ENCODE results near the gene PRDM13.
A peak's percentile ranks its signal among the peaks of the same experiment; 100 is the strongest.
"Not testable (repeated sequence)": the region's sequence is repeated elsewhere in the genome, so short reads cannot be mapped to it uniquely, and the experiment has no call there.

PRDM13 gene

GRCh38 chr6:99604166-99605073 lies 2.2 kb upstream of the PRDM13 start:
- DNase-seq = no peak

DNA sequence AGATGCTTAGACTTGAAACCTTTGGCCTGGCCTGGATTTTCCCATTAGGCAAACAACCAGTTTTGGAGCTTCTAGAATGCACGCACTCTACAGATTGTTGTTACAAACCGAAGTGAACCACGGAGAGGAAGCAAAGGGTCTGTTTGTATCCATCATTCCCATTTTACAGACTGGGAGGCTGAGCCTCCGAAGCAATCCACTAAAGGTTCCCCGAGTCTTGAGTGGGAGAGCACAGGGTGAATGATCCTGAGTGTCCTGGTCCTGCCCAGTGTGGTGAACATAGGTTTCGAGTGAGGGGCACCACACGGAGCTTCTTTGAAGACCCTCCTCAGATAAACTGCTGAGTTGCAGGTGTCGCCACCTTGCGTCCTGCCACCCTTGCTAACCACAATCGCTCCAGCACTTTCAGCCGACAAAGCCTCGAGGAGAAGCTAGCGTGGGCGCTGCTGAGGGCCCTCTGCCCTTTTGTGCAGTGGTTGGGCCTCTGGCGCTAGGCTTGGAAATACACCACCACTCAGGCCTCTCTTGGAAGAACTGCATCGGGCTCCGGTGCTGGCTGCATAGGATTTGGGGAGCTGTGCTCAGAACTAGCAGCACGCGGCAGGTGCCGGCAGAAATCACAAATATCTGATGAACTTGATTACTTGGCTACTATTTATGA lies 1.4 kb upstream of the PRDM13 start:
- no peak for DNase-seq

DNA sequence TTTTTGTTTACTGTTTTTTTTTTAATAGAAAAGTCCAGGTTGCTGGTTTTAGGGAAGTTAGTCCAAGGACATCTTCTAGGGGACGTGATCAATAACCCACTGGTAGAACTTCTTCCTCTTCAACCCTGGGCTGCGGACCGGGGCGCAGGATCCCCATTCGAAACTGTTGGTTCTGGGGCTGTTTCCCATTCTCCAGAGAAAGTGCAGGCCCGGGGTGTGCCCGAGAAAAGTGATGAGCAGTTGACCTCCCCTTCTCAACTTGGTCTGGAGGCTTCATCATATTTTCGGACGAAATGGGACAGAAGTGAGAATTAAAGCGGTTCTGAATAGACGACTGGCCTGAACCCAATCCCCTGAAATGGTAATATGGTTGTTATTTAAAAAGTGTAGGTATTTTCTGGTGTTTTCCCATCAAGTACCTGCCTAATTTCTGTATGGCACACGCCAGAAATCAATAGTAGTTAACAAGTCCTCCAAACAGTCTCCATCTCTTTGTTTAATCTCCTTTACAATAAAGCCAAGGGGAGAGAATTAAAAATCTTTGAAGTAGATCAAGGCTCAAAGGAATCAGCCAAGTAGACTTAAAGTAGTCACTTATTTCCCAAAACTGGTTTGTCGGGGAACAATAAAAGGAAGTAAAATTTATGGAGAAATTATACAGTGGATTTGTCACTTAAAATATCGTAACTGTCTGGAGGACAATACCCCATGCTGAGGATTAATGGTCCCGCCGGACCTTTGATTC lies 550 bp upstream of the PRDM13 start:
- no peak for DNase-seq

GRCh38 chr6:99607416-99608036 lies 893 bp downstream of the PRDM13 start:
- DNase-seq = no peak

DNA sequence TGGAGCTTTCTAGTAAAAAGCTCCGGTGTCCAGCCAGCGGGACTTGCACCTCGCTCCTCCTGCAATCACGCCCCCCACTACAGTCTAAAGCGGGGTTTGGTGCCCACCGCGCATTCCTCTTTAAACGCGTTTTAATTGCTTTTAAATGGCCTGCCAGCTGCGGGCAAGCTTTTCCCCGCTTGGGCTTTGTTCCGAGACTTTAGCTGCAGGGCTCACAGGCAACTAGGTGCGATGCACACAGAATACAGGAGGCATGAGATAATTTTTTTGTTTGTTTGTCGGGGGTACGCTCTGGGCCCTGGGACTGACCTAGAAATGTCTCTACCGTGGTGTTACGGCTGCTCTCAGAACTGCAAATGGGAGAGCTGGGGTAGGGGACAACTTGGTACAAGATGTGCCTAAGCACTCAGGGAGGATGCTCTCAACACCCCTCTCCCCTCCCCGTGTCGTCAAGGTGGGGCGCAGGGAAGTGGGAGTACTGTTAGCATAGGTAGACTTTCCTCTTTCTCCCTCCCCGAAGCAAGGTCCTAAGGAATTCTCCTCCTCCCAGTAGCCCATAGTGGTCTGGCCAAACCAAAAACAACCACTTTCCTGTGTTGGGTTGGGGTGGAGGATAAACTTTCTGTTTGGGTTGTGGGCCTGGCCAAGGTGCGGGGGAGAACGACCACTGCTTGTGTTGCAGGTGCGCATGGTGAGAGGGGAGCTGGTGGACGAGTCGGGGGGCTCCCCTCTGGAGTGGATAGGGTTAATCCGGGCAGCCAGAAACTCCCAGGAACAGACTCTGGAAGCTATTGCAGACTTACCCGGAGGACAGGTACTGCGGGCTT lies 1.6 kb downstream of the PRDM13 start:
- no peak for DNase-seq

DNA sequence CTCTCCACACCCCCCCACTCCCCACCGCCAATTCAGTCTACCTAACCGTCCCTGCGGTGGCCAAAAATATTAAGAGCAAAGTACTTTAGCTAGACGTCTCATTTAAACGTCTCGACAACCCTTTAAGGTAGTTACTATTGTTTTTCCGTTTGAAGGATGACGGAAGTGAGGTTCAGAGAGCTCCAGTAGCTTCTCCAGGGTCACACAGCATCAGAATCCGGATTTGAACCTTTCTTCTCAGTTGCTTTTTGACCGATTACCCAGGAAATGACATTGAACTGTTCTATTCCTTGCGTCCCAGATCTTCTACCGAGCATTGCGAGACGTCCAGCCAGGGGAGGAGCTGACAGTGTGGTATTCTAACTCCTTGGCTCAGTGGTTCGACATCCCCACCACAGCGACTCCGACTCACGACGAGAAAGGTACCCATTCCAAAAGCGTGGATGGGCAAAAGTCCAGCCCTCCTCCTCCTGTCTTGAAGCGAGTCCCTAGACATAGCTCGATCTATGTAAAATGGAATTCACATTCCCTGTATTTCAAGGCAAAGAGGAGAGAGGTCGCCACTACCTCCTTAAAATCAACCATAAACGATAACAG lies 2.4 kb downstream of the PRDM13 start:
- DNase-seq = no peak

DNA sequence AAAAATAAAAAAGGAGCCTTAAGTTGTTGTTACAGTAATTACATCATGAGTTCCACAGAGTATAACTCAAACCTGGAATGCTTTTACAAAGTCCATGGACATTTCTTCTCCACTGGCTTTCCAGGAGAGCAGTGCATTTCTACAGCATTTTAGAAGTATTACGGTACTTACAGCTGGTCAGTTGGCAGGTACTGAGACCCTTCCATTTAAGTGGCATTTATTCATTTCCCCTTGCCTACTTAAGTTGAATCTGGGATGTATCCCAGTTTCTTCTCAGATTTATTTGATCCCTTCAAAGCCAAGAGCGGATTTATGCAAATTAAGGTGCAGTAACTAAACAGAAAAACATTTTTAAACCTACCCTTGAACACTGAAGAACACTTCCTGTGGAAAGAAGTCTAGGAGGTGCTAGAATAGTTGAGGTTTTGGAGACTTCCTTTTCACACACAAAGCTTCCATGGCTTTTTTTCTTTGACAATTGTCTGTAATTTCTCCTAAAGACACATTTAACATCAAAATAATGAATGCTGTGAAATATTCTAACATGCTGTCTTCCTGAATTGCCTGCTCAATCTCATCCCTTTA lies 3.4 kb downstream of the PRDM13 start:
- DNase-seq = no peak

DNA sequence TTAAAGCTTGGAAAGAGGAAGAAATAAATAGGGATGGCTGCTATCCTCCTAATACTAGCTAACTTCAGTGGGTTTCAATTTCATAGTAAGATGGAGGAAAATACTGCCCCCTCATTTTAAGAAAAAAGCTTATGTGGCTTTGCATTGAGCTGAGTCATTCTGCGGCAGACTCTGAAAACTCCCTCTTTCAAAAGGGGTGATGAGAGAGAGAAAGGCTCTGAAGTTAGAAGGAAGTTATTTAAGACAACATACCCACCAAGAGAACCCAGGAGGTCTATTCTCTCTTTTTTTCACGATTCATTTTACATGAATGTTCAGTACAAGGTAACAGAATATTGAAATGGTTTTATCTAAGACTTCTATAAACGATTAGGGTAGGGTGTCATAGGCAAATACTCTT lies 4.5 kb downstream of the PRDM13 start:
- DNase-seq = no peak

- DNase-seq = no peak
These were observed 6.1 kb downstream of the PRDM13 start for GRCh38 chr6:99612551-99613408.

GRCh38 chr6:99613409-99613704 lies 6.7 kb downstream of the PRDM13 start:
- DNase-seq = peak; percentile 77

- peak; percentile 72 for DNase-seq
These were observed 7.2 kb downstream of the PRDM13 start for GRCh38 chr6:99613705-99614429.

GRCh38 chr6:99614430-99615186 lies 8.0 kb downstream of the PRDM13 start:
- DNase-seq = peak; percentile 68

DNA sequence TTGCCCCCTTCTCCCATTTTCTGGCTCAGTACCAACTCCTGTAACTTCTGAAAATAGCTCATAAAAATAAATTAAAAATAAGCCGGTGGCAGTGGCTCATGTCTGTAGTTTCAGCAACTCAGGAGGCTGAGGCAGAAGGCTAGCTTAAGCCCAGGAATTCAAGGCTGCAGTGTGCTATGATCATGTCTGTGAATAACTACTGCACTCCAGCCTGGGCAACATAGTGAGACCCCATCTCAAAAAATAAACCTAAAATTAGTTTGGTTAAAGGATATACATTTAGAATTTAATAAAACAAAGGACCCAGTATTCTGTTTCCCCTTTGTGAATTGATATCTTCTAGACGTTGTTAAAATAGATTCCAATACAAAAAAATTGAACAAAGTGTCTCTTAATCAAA lies 10.5 kb downstream of the PRDM13 start:
- DNase-seq = no peak

DNA sequence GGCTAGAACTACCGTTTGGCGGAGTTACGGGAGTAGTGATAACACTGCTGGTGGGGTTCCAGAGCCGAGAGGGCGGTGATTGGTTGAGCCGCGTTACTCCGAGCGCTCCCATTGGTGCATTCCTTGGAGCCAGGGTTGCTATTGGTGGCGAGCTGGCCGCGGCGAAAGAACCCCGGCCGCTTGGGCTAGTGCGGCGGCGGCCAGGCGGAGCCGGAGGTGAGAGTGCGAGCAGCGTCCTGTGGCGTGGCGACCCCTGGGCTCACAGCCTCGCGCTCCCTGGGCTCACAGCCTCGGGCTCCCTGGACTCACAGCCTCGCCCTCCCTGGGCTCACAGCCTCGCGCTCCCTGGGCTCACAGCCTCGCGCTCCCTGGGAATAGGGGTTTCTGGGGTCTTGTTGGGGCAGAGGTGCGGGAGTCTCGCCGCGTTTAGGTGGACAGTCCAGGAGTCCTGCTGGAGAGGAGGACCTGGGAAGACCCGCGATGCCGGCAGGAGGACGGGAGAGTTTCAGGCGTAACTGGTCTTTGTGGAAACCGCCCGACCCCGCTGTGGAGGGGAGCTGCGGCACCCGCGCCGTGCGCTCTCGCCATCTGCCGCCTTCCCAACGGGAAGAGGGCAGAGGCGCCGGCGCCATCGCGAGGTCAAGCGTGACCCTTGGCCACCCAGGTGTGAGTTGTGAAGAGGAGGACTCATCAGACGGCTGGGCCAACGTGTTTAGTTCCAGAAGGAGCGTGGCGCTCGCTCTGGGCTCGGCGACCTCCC lies 12.2 kb downstream of the PRDM13 start:
- DNase-seq = no peak

DNA sequence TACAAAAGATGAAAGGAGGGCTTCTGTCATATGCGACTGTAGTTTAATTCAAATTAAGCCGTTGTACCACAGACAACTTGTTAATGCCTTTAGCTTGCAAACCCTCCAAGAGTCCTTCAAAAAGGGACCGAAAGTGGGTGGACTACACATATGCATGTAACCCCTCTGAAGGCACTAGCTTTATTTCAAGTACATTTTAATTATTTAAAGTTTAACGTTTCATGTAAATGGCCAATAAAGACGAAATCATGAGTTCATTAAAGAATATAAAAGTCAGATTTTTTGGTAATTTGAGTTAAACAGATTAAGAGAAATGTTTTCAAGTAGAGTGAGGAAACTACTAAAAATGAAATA lies 12.8 kb downstream of the PRDM13 start:
- no peak for DNase-seq

GRCh38 chr6:99622044-99622443 lies 15.4 kb downstream of the PRDM13 start:
- not testable (repeated sequence) for DNase-seq

DNA sequence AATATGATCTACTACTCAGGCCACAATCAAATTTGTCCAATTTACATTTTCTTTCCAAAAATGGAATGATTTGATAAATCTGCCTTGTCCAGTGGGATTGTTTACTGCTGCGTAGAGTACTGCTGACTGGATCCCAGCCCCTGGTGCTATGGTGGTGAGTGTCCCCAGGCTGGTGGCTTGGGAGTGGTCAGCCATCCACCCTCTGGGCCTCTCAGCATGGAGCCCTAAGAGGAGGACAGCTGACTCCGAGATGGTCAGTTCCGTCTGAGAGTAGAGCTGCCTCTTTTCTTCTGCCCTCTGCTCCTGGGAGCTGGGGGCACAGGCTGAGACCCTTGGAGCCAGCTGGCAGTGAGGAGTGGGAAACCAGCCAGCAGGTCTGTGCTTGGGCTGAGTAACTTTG lies 22.7 kb downstream of the PRDM13 start:
- no peak for DNase-seq

GRCh38 chr6:99637629-99638028 lies 31.0 kb downstream of the PRDM13 start:
- DNase-seq = no peak

Measured in activated effector memory CD4-positive, alpha-beta T cell treated with anti-CD3 and anti-CD28 coated beads, Interleukin-2, amount 50 U/mL, for 16 hours (primary cell).